HepG2 (cell line): Measurements from ENCODE around the gene HAGHL. TPM values are rescaled to one million over a fixed set of nuclear protein-coding genes. Genes with fewer than 3 reads are reported as not detected.
A peak's percentile ranks its signal among the peaks of the same experiment; 100 is the strongest.

Experiments used
- DRAP1 ChIP-seq: IDR thresholded peaks from 2 replicates; pipeline ENCODE4 v1.6.1; 2016; ENCODE audit warnings: missing genetic modification reagents, missing compliant biosample characterization
- EZH2 ChIP-seq: conservative IDR thresholded peaks from 2 replicates; pipeline ENCODE4 v1.6.1; 2012; ENCODE audit warnings: mild to moderate bottlenecking, low read depth, low read length, moderate library complexity
- MXD4 ChIP-seq: IDR thresholded peaks from 2 replicates; pipeline ENCODE4 v1.6.1; 2016; ENCODE audit warnings: mild to moderate bottlenecking, missing biosample characterization, missing genetic modification reagents
- SMAD1 ChIP-seq: sonication (generic); formaldehyde crosslinking; IDR thresholded peaks from 2 replicates; pipeline ENCODE4 v1.4.0; 2020; ENCODE audit warnings: missing genetic modification reagents, low read depth, mild to moderate bottlenecking, borderline replicate concordance
- ZNF597 ChIP-seq: sonication (generic); formaldehyde crosslinking; IDR thresholded peaks from 2 replicates; pipeline ENCODE4 v1.5.0; 2020; ENCODE audit warnings: missing genetic modification reagents
- ZNF746 ChIP-seq: sonication (generic); formaldehyde crosslinking; IDR thresholded peaks from 2 replicates; pipeline ENCODE4 v1.8.0; 2022; ENCODE audit warnings: mild to moderate bottlenecking, missing genetic modification reagents
- ZNF816 ChIP-seq: sonication (generic); formaldehyde crosslinking; IDR thresholded peaks from 2 replicates; pipeline ENCODE4 v1.8.0; 2022; ENCODE audit warnings: missing genetic modification reagents, mild to moderate bottlenecking, borderline replicate concordance
- ZNF83 ChIP-seq: sonication (generic); formaldehyde crosslinking; IDR thresholded peaks from 2 replicates; pipeline ENCODE4 v1.4.0; 2020; ENCODE audit warnings: missing genetic modification reagents, mild to moderate bottlenecking, borderline replicate concordance
- polyA plus RNA-seq, 8 experiments: library from polyadenylated mRNA; depleted of rRNA in 3 of 8; stranded (reverse) in 7 of 8; unstranded in 1 of 8; fragments of >200 nt; fragmentation: Illumina TruSeq in 4 of 8; extraction: Trizol in 4 of 8; gene quantifications; 2 replicates each; pipeline versions ENCODE4 v1.2.1 to v1.2.3, GENCODE V29; 2011 to 2016; ENCODE audit warnings: low read depth in 4 of 8, missing spikeins in 1 of 8, mixed read lengths in 1 of 8; ENCODE audit not compliant: insufficient read depth in 1 of 8
- total RNA-seq, 5 experiments: library from RNA; depleted of rRNA; stranded (reverse); fragments of >200 nt; fragmentation: Illumina TruSeq; extraction: Trizol; gene quantifications; 2 replicates each; pipeline ENCODE4 v1.2.3, GENCODE V29; 2016; ENCODE audit warnings: low read depth in 1 of 5
- TF ChIP-seq, protein P1 (sequence below): sonication (generic); formaldehyde crosslinking; IDR thresholded peaks from one replicate; pipeline ENCODE4 v1.5.1; 2020; ENCODE audit warnings: mild to moderate bottlenecking, missing genetic modification reagents; ENCODE audit errors: not compliant biosample characterization
- TF ChIP-seq, protein P2 (sequence below): sonication (generic); formaldehyde crosslinking; IDR thresholded peaks from 2 replicates; pipeline ENCODE4 v1.4.0; 2020; ENCODE audit warnings: missing genetic modification reagents

Gene HAGHL
- total and polyA plus RNA-seq, 2 of the 13 experiments (the other 11 are each of a cell fraction or from before 2014, with no cell fraction given) = 3.4 to 8.4 TPM

- TF ChIP-seq, protein P1, sequence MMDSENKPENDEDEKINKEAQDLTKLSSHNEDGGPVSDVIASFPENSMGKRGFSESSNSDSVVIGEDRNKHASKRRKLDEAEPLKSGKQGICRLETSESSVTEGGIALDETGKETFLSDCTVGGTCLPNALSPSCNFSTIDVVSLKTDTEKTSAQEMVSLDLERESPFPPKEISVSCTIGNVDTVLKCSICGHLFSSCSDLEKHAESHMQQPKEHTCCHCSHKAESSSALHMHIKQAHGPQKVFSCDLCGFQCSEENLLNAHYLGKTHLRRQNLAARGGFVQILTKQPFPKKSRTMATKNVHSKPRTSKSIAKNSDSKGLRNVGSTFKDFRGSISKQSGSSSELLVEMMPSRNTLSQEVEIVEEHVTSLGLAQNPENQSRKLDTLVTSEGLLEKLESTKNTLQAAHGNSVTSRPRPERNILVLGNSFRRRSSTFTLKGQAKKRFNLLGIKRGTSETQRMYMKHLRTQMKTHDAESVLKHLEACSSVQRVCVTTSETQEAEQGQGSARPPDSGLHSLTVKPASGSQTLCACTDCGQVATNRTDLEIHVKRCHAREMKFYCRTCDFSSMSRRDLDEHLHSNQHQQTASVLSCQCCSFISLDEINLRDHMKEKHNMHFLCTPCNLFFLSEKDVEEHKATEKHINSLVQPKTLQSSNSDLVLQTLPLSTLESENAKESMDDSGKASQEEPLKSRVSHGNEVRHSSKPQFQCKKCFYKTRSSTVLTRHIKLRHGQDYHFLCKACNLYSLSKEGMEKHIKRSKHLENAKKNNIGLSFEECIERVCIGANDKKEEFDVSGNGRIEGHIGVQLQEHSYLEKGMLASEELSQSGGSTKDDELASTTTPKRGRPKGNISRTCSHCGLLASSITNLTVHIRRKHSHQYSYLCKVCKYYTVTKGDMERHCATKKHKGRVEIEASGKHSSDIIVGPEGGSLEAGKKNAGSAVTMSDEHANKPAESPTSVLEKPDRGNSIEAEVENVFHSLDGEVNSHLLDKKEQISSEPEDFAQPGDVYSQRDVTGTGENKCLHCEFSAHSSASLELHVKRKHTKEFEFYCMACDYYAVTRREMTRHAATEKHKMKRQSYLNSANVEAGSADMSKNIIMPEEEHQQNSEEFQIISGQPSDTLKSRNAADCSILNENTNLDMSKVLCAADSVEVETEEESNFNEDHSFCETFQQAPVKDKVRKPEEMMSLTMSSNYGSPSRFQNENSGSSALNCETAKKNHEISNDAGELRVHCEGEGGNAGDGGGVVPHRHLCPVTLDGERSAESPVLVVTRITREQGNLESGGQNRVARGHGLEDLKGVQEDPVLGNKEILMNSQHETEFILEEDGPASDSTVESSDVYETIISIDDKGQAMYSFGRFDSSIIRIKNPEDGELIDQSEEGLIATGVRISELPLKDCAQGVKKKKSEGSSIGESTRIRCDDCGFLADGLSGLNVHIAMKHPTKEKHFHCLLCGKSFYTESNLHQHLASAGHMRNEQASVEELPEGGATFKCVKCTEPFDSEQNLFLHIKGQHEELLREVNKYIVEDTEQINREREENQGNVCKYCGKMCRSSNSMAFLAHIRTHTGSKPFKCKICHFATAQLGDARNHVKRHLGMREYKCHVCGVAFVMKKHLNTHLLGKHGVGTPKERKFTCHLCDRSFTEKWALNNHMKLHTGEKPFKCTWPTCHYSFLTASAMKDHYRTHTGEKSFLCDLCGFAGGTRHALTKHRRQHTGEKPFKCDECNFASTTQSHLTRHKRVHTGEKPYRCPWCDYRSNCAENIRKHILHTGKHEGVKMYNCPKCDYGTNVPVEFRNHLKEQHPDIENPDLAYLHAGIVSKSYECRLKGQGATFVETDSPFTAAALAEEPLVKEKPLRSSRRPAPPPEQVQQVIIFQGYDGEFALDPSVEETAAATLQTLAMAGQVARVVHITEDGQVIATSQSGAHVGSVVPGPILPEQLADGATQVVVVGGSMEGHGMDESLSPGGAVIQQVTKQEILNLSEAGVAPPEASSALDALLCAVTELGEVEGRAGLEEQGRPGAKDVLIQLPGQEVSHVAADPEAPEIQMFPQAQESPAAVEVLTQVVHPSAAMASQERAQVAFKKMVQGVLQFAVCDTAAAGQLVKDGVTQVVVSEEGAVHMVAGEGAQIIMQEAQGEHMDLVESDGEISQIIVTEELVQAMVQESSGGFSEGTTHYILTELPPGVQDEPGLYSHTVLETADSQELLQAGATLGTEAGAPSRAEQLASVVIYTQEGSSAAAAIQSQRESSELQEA = peak; percentile 65
- TF ChIP-seq ZNF597 (CRISPR knock-in tag) = no peak
- no peak for TF ChIP-seq EZH2
- TF ChIP-seq ZNF746 = 0 out of 2 replicates have a peak, but pooled peaks have one; percentile 36
- TF ChIP-seq ZNF816 (CRISPR knock-in tag) = no peak
- TF ChIP-seq, protein P2, sequence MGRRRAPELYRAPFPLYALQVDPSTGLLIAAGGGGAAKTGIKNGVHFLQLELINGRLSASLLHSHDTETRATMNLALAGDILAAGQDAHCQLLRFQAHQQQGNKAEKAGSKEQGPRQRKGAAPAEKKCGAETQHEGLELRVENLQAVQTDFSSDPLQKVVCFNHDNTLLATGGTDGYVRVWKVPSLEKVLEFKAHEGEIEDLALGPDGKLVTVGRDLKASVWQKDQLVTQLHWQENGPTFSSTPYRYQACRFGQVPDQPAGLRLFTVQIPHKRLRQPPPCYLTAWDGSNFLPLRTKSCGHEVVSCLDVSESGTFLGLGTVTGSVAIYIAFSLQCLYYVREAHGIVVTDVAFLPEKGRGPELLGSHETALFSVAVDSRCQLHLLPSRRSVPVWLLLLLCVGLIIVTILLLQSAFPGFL (CRISPR knock-in tag) = no peak
- peak; percentile 26; the same call in 1 of the 2 replicates for TF ChIP-seq SMAD1 (CRISPR knock-in tag)
- TF ChIP-seq ZNF83 = no peak
- TF ChIP-seq DRAP1 (CRISPR knock-in tag) = peak; percentile 80
- 0 out of 2 replicates have a peak, but pooled peaks have one; percentile 43 for TF ChIP-seq MXD4 (CRISPR knock-in tag)
These were observed 47.8 kb upstream of the HAGHL start (continued) for GRCh38 chr16:678858-679813.
